ENCODE data around the gene LRMDA.

LRMDA gene

DNA sequence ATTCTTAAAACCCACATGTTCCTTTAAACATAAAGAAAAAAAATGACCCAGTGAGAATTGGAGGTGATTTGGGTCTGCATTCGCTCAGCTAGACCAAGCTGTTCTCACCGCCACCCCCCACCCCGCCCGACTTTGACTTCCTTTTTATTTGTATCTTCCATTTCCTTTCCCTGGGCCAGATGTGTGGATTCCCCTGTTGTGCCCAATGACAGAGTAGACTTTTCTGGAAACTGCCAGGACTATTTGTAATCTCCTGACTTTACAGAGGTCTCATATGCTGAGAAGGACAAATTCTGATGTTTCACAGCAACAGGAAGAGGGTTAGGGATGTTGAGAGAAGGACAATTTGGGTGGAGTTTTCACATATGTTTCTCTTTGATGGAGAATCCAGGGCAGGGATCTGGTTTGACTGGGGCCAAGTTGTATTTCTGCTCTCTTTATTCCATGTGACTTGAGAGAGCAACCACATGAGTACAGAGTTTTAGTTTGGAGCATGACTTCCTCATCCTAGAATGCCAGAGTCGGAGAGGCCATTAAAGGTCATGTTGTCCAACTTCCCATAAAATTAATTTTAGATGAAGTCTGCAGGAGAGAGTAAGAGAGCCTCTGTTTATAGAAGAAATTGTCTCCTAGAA lies 1023.2 kb downstream of the LRMDA start:
- in situ Hi-C loops (cut with HindIII; ENCODE audit: low pct_ligation_motif_present, low pct_unique_long_range_greater_than_20kb, low sequenced_read_pairs): no loop called here
- no peak for DNase-seq

DNA sequence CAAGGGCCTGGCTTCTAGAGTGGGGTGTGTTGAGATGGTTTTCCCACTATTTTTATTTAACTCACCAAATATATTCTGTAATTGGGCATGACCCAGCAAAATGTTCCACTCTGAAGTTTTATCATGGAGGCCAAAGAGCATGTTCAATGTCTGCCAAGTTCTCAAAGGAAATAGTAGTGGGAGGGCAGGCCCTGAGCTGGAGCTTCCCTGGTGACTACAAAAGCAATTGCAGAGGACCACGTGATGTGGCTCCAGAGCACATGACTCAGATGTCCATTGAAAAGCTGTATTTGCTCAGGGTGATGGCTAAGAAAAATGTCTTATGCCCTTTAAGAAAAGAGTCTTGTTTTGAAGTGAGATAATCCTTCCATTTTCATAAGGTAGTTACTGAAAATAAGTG lies 1024.8 kb downstream of the LRMDA start:
- DNase-seq: no peak
- in situ Hi-C loops (cut with HindIII; ENCODE audit: low pct_ligation_motif_present, low pct_unique_long_range_greater_than_20kb, low sequenced_read_pairs): no loop called here

DNA sequence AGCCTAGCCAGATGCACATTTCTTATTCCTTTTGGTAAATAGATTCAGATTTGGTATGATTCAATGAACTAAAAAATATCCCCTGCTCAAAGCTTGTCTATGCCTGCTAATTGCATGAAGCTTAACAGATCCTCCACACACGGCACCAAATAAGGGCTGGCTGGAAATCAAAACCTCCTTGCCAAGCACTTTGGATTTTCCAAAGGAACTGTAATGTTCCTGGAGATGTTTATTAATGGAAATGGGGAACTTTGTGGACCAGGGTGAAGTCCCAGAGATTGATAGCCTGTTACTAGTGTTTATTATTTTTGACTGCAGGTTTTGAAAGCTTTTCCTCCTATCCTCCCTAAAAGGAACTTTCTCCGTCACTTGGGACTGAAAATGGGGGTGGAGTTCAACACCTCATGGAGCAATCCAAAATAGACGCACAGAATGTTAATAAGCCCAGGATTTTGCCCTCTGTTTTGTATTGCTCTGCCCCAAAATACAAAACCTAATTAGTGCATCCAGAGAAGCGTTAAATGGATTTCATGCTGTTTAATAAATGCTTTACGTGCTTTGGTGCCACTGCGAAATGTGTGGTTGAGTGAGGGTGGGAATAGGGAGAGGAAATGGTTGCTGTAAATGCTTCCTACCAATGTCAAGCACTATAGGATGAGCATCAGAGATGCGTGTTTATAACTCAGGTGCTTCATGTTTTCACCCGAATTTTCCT lies 1027.7 kb downstream of the LRMDA start:
- no peak for DNase-seq
- in situ Hi-C loops (cut with HindIII; ENCODE audit: low pct_ligation_motif_present, low pct_unique_long_range_greater_than_20kb, low sequenced_read_pairs): no loop called here

DNA sequence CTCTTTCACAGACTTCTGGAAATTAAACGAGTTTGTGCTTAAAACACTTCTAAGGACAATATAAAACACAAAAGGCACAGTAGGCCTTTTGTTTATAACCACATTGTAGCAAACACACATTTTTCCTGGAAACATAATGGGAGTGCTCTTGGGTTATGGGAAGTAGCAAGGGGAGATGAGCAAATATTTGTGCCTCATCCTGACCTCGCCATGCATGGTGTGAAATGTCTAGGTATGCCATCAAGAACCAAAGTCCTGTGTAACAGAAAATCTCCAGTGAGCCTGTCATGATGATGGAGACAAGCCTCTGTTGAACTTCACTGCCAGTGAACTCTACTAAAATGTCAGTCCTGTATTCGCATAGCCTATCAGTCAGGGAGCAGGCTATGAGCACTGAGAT lies 1029.6 kb downstream of the LRMDA start:
- in situ Hi-C loops (cut with HindIII; ENCODE audit: low pct_ligation_motif_present, low pct_unique_long_range_greater_than_20kb, low sequenced_read_pairs): no loop called here
- DNase-seq: no peak

DNA sequence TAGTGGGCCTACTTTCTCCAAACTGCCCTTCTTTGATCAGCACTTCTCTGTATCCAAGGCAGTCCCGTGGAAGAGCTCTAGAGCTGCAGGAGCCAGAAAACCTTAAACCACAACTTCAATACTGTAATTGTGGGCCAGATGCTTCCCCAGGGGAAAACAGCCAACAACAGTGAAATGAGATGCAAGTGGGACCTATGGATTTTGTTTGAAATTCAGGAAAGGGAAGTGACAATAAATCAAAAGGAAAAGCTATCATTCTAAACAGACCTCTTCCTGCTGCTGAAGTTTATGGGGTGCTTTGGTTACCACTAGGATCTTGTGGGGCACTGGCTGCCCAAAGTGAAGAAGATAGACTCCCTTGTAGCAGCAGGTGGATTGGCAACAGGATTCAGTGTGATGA lies 1031.7 kb downstream of the LRMDA start:
- in situ Hi-C loops (cut with HindIII; ENCODE audit: low pct_ligation_motif_present, low pct_unique_long_range_greater_than_20kb, low sequenced_read_pairs): no loop called here
- DNase-seq: no peak

DNA sequence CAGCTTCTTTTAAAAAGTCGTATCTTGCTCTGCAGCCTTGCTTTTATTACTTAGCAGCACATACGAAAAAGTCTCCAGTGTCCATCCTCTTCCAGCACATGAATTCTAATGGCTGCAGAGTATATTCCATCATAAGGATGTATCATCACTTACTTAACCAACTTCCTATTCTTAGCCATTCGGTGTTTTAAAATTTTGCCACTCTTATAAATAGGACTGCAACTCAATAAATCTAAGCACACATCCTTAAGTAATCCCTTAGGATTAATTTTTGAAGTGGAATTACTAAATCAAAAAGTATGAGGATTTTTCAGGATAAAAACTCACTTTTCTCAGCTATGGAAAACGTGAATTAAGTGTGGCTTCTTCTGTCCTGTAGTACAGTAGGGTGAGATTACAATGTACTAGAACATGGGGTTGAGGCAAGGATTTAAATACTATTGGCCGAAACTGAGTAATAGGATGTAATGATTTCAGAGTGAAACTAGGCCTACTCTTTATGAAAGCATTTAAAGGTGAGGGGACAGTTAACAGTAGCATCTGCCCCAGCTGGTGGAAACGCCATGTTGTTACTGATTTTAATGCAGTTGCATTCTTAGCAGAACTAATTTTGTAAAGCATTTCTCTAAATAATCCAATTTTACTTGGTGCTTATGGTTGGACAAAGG lies 1035.5 kb downstream of the LRMDA start:
- in situ Hi-C loops (cut with HindIII; ENCODE audit: low pct_ligation_motif_present, low pct_unique_long_range_greater_than_20kb, low sequenced_read_pairs): no loop called here
- DNase-seq: no peak

DNA sequence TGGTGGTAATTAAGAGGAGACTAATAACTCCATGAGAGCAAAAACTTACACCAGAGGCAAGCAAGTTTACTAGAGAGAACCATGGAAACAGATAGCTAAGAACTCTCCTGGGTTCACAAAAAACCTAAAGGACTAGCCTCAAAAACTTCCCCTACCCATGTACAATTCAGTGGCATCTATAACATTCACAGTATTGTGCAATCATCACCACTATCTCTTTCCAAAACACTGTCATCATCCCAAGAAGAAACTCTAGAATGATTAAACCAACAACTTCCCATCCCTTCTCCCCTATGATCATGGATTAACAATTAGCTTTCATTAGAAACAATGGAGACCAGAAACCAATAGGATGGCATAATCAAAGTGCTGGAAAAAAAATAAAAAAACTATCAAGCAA lies 1038.3 kb downstream of the LRMDA start:
- in situ Hi-C loops (cut with HindIII; ENCODE audit: low pct_ligation_motif_present, low pct_unique_long_range_greater_than_20kb, low sequenced_read_pairs): no loop called here

DNA sequence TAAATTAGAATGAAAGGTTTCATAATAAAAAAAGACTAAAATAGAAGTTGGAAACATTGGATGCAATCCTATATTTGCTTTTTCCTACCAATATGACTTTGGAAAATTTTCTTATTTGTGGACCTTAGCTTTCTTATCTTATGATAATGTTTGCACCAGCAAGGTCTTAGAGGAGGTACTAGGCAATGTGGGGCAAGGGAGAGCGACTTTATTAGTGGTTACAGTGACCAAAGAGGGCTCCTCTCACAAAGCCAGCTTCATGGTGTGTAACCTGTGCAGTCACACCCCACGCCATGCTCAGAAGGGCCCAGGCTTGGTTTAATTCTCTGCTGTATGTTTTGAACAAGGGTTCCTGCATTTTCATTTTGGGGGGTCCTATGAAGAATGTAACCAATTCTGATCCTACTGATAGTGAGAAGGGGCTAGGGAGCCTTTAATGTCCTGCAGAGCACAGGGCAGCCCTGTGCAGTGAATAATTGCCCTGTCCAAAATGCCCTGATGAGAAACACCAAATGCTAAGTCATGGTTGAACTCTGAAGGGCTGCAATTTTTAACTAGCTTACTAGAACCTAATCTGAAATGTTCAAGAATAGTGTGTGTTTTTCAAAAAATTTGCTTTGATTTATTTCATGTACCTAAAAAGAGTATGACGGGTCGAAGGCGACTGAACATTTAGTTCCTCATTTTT lies 1047.8 kb downstream of the LRMDA start:
- DNase-seq: no peak
- in situ Hi-C loops (cut with HindIII; ENCODE audit: low pct_ligation_motif_present, low pct_unique_long_range_greater_than_20kb, low sequenced_read_pairs): no loop called here

More for the DNA sequence above, 1038.3 kb downstream of the LRMDA start:
- no peak for DNase-seq

DNA sequence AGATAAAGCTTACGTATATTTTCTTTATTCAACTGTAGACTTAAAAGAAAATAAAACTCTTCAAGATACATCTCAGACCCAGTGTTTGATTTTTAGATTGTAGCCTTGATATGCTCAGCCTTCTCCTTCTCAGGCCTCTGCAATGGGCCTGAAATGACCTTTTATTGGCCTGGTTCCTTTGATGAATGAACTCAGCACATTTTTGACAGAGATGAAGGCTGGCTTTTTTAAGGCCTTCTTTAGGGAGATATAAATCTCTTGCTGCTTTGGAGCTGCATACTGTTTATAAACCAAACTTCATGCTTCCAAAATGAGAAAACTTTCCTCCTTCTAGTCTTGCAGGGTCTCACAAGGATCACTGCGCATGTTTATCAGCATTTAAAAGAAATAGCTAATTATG lies 1049.8 kb downstream of the LRMDA start:
- no peak for DNase-seq
- in situ Hi-C loops (cut with HindIII; ENCODE audit: low pct_ligation_motif_present, low pct_unique_long_range_greater_than_20kb, low sequenced_read_pairs): no loop called here

DNA sequence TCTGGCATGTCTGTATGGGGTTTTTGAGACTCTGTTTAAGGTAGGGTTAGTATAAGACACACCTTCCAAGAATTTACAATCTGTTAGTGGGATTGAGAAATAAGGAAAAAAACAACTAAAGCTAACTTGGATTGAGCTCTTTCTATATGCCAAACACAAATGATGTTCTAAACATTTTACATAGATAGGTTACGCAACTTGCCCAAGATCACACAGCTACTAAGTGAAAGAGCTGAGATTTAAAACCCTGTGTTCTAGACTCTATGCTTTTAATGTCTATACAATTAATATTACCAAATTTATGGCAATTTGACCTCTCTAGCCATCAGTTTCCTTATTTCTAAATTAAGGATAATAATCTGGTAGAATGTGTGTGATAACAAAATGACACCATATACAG lies 1056.2 kb downstream of the LRMDA start:
- no peak for DNase-seq
- in situ Hi-C loops (cut with HindIII; ENCODE audit: low pct_ligation_motif_present, low pct_unique_long_range_greater_than_20kb, low sequenced_read_pairs): no loop called here

DNA sequence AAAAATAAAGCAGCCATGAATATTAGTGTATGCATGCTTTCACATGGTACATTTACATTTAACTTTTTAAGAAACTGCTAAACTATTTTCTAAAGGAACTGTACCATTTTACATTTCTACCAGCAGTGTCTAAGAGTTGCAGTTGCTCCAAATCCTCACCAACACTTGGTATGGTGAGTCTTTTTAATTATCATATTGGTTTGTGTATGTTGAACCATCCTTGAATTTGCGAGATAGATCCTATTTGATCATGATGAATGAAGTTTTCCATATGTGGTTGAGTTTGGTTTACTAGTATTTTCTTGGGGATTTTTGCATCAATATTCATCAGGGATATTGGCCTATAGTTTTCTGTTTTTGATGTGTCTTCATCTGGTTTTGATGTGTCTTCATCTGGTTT lies 1057.2 kb downstream of the LRMDA start:
- no peak for DNase-seq
- in situ Hi-C loops (cut with HindIII; ENCODE audit: low pct_ligation_motif_present, low pct_unique_long_range_greater_than_20kb, low sequenced_read_pairs): no loop called here

DNA sequence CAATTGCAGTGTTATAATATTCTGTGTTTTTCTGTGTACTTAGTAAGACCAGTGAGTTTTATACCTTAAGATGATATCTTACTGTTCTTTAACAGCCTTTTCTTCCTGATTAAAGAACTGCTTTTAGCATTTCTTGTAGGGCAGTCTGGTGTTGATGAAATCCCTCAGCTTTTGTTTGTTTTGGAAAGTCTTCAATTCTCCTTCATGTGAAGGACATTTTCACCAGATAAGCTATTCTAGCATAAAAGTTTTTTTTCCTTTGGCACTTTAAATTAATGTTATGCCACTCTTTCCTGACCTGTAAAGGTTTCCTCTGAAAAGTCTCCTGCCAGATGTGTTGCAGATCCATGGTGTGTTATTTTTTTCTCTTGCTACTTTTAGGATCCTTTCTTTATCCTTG lies 1059.8 kb downstream of the LRMDA start:
- no peak for DNase-seq
- in situ Hi-C loops (cut with HindIII; ENCODE audit: low pct_ligation_motif_present, low pct_unique_long_range_greater_than_20kb, low sequenced_read_pairs): no loop called here

DNA sequence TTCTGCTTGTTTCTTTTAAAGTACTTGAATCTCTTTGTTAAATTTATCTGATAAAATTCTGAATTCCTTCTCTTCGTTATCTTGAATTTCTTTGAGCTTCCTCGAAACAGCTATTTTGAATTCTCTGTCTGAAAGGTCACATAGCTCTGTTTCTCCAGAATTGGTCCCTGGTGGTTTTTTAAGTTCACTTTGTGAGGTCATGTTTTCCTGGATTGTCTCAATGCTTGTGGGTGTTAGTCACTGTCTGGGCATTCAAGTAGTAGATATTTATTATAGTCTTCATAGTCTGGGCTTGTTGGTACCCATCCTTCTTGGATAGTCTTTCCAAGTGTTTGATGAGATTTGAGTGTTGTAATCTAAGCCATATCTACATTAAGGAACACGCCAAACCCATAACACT lies 1060.6 kb downstream of the LRMDA start:
- peak; percentile 65 for DNase-seq
- in situ Hi-C loops (cut with HindIII; ENCODE audit: low pct_ligation_motif_present, low pct_unique_long_range_greater_than_20kb, low sequenced_read_pairs): no loop called here

DNA sequence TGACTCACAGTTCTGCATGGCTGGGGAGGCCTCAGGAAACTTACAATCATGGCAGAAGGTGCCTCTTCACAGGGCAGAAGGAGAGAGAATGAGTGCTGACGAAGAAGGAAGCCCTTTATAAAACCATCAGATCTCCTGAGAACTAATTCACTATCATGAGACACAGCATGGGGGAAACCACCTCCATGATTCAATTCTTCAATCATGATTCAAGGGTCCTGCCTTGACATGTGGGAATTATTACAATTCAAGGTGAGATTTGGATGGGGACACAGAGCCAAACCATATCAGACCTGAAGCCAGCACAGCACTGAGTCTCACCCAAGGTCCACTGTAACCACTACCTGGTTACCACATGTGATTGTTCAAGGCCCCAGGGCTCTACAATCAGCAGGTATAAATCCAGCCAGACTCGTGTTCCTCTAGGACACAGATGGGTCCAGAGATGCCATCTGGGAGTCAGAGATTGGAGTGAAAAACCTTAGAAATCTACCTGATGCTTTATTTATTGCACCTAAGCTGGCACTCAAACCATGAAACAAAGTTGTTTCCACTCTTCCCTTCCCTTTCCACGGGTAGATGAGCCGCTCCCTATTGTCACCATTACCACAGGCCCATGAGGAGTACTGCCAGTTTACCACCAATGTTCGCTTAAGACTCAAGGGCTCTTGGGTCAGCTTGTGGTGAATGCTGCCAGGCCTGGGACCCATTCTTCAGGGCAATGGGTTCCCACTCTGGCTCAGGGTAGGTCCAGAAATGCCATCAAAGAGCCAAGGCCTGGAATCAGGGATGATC lies 1061.5 kb downstream of the LRMDA start:
- in situ Hi-C loops (cut with HindIII; ENCODE audit: low pct_ligation_motif_present, low pct_unique_long_range_greater_than_20kb, low sequenced_read_pairs): no loop called here
- DNase-seq: no peak

DNA sequence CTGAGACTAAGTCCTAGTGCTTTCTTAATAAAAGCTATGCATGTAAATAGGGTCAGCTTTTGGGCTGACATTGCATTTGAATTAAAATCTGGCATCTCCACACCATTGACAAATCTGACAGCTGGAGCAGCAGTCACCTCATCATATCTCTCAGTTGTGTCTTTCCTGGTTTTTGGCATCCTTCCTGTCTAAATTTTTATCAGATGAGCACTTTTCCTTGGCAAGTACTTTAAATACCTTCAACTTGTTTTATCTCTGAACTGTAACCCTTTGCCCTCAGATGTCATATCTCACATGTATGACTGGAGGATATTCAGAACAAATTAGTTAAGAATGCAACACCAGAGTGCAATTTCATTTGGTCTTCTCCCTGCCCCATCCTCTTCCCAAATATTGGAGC lies 1066.2 kb downstream of the LRMDA start:
- in situ Hi-C loops (cut with HindIII; ENCODE audit: low pct_ligation_motif_present, low pct_unique_long_range_greater_than_20kb, low sequenced_read_pairs): no loop called here
- DNase-seq: no peak

DNA sequence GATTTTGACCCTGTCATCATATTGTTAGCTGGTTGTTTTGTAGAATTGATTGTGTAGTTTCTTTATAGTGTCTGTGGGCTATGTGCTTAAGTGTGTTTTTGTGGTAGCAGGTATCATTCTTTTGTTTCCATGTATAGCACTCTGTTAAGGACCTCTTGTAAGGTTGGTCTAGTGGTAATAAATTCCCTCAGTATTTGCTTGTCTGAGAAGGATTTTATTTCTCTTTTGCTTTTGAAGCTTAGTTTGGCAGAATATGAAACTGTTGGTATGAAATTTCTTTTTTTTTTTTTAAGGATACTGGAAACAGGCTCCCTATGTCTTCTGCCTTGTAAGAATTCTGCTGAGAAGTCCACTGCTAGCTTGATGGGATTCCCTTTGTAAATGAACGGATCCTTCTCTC lies 1073.4 kb downstream of the LRMDA start:
- in situ Hi-C loops (cut with HindIII; ENCODE audit: low pct_ligation_motif_present, low pct_unique_long_range_greater_than_20kb, low sequenced_read_pairs): no loop called here
- DNase-seq: no peak

DNA sequence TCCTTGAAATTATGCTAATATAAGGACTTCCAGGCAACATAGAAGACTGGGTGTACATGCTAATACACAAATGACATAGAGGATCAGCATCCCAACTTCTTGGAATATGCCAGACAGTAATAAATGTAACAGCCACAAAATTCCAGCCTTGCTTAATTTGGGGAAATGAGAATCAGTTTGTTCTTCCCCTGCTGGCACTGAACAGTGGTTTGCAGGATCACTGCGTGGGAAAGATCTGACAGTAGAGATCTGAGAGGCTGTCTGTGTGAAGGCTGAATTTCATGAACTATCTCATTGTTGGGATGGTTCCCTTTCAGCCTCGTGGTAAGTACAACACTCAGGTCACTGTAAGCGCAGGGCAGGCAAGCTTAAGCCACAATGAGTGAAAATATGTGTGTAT lies 1078.0 kb downstream of the LRMDA start:
- no peak for DNase-seq
- in situ Hi-C loops (cut with HindIII; ENCODE audit: low pct_ligation_motif_present, low pct_unique_long_range_greater_than_20kb, low sequenced_read_pairs): no loop called here

DNA sequence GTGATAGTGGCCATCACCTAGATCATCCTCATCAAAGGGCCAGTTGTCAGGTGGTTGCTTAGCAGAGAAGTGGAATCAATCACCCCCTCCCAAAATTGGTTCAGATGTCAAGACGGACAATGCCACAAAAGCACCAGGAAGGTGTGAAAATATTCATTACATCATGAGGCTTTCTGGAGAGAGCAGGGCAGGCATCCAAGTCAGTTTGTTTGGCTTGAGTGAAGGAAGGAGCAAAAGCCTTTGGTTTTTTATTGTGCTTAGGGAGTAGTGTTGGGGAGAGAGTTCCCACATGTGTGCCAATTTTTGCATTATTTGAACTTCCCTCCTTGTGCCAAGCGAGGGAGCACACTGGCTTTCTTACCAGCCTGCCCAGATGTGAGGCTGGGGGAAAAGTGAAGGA lies 1082.9 kb downstream of the LRMDA start:
- in situ Hi-C loops (cut with HindIII; ENCODE audit: low pct_ligation_motif_present, low pct_unique_long_range_greater_than_20kb, low sequenced_read_pairs): no loop called here
- DNase-seq: no peak

DNA sequence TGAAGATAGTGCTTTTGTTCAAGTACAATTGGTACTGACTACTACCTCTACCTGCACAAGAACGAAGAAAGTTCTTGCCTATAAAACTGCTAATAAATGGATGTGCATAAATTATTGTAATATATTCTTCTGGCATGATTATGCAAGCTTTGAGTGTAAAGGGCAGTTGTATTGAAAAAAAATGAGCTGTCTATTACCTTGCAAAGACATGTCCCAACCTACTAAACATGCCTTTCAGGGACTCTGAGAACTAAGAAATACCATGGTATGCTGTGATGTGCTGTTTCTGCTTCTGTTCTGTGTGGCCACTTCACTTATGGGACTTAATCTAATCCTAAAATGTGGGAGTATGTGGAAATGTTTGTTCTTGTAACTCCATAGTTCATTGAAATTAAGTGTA lies 1083.4 kb downstream of the LRMDA start:
- in situ Hi-C loops (cut with HindIII; ENCODE audit: low pct_ligation_motif_present, low pct_unique_long_range_greater_than_20kb, low sequenced_read_pairs): no loop called here
- no peak for DNase-seq

All from ACHN (cell line).